GM19397 (cell line): Measurements from ENCODE around the gene ICA1.

ENCODE experiments used
- ATAC-seq: cut with Tn5 transposase; IDR thresholded peaks from one replicate; pipeline ENCODE4 v1.9.1; 2021; ENCODE audit warnings: mild to moderate bottlenecking, moderate library complexity; ENCODE audit not compliant: unreplicated experiment

Gene ICA1

DNA sequence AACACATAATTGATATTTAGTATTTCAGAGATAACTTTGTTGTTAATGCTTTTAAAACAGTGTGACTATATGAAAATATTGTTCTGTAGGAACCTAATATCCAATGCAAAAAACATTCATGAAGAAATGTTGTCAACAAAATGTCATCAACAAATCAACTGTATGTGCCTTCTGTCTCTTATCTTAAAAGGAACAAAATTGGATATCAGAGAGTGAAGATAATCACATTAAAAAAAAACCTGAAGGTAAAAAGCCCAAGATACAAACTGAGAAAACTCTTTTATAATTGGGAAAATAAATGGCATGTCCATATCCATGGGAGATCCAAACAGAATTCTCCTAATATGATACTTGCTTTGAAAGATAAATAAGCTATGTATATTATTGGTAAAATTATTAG, 33.9 kb downstream of the ICA1 start:
- no peak for ATAC-seq

DNA sequence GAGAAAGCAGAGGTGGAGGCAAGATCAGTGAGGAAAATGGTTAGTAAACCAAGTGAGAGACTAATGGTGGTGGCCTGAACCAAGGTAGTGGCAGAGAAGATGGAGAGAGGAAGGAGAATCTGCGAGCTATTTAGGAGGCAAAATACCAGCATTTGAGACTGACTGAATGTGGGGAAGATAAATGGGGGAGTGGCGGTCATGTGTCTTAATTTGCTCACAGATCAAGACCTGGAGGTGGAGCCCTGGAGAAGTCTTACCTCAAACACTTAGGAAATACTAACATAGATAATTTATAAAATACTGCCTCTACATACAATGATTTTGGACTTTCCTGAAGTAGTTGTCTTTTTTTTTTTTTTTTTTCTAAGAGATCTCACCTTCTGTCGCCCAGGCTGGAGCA, 34.7 kb downstream of the ICA1 start:
- ATAC-seq: no peak

DNA sequence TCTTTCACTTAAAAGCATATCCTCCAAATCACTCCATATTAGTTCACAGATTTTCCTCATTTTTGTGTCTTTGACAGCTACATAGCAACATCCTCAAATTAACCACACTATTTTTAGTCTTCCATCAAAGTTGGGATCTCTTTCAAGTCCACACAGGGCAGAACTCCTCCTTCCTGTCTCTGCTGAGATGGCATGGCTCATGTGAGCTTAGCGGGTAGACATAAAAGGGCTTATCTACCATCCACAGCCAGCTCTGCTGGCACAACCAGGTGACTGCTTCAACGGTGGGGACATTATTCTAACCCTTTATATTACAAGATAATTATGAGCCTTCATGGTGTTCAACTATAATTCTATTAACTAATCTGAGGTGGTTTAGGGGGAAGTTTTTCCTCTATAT, 35.5 kb downstream of the ICA1 start:
- no peak for ATAC-seq

DNA sequence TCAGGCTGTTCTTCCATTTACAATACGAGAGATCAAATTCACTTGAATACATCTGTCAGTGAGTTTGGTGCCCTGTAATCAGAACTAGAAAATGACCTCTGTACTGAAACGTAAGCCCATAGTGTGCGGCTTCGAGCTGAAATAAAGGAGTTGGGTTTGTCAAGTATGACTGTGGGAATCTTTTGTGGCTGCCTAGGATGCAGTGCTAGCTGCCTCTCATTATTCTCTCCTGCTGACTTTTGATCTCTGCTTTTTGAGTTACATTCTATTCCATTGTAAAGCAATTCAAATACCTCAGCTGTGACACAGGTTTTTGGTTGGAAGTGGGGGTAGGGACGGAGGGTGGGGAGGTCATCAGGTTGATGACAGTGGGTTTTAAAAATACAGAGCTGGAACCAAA, 40.4 kb downstream of the ICA1 start:
- ATAC-seq: no peak

DNA sequence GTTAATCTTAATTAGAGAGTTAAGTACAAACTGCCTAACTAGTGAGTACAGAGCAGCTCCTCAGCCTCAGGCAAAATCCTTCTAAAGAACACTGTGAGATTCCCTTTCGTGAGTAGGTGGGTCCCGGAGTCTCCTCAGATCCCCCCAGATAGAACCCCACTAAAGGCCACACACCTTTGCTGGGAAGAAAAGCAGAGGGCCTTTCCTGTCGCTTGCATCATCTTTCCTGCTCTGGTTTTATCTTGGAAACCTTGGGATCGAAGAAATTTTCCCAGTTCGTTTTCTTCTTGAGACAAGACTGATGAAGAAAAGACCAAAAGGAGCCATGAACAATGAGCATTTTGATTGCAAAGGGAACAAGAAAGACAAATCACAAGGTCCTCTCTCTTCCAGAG, 40.9 kb downstream of the ICA1 start:
- no peak for ATAC-seq

DNA sequence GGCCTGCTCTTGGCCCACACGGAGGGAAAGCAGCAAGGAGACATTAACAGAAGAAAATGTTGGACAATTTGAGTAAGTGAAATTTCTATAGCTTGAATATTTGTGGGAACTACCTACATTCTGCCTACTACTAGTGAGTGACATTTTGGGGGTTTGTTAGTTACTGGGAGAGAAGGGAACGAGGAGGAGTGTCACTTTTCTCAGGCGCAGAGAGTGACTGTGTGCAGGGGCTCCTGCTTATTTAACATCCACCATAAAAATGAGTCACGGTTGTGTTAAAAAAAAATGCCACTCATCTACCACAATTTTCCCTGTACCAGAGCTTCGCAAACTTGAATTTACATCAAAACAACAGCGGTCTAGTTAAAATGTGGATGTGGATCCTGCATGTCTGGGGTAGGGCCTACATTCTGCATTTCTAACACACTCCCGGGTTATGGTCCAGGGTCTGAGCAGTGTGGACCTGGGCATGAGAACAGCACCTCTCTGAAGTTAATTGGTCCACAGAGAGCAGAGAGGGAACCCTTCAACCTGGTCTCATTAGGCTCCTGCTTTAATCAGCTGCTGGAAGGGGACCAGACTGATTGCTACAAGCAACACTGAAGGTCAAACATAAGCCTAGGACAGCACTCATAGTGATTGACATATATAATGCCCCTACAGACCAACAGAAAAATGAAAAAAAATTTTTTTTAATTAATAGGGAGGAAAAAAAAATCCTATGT, 41.4 kb downstream of the ICA1 start:
- no peak for ATAC-seq

DNA sequence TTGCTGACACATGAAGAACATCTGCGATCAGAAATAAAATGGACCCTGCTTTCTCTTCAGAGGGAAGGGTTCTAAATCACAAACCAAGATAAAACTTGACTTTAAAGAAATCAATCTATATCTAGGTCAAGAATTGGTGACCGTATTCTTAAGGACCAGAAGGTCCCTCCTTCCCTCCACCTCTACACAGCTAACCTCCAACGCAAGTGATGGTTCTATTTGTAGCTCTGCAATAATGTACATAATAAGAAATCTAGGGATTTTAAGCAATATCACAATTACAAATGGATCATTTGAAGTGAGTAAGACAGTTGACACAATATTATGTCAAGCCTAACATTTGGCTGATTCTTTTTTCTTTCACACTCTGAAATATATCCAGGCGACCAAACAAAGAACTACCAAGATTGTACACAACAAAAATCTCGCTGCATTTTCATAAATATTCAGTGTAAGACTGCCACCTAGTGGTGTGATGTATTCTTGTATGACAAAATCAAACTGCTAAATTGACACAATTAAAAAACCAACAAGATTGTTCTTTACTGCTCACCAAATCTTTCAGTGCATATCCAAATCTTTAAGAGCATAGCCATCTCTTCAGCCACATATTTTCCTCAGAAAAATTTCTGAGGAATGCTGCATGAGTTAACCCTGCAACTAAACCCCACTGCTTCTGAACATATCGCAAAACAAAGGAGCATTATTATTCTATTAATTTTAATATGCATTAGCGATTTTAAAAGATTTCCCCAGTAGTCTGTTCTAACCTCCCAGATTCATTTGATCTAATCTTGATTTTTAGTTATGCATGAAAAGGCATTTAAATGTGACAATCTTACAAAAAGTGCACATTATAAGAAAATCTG, 44.5 kb downstream of the ICA1 start:
- no peak for ATAC-seq

DNA sequence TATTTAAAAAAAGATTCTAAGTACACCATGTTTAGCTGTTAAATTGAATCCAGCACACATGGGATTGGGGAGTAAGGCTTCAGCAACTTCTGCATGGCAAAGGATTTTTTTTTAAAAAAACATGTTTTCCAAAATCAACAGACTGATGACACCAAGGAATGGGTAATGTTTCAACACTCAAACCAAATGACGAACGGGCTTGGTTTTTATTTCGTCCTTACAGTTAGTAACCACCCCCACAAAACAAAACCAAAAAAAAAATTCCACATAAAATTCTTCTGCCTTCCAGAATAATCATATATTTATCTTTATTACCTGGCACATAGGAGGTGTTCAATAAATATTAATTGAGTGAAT, 45.7 kb downstream of the ICA1 start:
- no peak for ATAC-seq

DNA sequence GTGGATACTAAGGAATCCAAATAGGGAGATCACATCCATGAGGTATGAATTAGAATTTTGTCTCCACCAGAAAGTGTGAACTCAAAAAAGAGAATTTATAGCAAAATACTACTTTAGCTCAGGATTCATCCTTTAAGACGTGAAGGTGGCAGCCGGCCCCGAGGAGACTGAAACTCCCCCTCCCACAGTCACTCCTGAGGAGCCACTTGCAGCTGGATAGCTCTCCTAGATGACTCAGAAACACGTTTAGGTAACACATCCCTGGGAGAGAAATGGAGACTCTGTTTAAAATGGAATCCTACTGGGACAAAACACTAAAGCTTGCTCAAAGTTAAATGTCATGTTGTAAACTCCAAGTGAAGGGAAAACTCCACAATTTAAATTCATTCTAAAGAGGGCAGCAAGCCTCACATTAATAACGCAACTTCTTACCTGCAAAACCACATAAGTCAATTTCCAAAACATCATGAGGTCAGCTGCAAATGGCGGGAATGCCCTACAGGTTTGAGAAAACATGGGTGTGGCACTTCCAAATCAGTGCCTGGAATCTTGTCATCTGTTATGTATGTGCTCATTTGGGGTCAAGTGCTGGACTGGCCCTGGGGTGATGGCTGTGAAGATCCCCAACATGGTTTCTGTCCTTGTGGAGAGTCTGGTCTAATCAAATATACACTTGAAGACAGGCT, 46.2 kb downstream of the ICA1 start:
- no peak for ATAC-seq

DNA sequence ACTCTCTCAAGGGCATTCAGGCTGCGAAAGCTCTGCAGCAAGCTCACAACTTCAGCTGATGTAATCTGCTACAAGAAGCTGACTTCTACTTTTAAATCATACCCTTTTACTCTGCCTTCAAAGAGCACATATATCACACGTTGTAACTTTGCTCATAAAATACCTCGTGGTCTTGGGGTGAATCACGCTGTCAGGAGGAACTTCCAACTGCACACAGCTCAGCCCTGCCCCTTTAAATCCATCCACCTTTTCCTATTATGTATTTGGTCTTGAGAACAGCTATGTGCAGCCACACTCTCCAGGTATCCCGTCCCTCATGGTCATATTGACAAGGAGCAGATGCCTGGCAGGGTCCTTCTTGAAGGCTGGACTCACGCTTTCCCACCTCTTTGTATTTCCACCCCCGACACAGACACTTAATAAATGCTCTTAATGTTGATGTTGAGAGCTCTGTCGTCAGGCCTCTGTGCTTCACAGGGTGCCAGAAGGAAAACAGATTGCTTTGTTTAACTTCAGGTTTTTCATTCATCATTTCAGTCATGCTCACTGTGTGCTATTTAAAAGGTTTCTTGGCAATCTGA, 47.6 kb downstream of the ICA1 start:
- ATAC-seq: no peak

DNA sequence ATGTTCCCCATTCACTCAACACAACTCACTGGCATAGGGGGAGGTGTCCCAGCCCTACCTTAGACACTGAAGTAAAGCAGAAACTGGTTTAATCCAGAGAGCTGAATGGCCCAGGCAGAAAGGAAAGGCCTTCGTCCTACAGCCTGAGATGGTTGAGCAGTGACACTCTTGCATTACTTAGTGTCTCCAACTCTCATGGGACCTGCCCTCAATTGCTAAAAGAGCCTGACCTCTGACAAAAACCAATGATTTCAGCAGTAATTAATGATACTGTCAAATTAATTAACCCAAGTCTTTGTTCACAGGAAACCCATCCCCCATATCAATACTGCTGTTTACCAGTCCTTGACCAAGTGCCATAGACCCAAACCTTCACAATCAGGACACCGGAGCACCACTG, 48.6 kb downstream of the ICA1 start:
- ATAC-seq: no peak

DNA sequence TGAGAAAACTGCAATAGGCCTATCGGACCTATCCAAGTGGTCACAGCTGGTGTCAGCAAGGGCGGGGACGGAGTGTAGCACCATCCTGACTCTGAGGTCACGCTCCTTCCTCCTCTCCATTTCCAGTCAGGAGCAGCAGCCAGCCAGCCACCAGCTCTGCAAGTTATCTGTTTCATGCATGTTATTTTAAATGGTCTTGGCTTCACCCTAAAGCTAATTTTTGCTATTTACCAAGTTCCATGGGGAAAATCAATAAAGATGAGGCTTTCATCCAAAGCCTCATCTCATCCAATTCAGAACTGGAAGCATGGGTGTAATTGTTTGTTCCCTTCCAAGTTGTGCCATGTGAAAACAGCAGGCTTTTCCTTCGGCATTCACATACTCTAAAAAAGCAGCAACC, 49.3 kb downstream of the ICA1 start:
- ATAC-seq: no peak

DNA sequence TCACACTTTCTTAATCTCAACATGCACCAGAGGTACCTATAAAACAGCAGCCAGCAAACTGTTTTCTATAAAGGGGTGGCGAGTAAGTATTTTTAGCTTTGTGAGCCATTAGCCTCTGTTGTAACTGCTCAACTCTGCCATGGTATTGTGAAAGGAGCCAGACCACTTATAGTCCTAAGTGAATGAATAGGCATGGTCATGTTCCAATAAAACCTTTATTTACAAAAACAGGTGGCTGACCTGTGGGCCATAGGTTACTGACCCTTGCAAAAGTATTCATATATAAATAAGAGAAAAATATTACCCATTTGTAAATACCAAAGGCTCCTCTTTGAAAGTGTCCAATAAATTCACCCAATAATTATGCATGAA, 50.3 kb downstream of the ICA1 start:
- no peak for ATAC-seq

DNA sequence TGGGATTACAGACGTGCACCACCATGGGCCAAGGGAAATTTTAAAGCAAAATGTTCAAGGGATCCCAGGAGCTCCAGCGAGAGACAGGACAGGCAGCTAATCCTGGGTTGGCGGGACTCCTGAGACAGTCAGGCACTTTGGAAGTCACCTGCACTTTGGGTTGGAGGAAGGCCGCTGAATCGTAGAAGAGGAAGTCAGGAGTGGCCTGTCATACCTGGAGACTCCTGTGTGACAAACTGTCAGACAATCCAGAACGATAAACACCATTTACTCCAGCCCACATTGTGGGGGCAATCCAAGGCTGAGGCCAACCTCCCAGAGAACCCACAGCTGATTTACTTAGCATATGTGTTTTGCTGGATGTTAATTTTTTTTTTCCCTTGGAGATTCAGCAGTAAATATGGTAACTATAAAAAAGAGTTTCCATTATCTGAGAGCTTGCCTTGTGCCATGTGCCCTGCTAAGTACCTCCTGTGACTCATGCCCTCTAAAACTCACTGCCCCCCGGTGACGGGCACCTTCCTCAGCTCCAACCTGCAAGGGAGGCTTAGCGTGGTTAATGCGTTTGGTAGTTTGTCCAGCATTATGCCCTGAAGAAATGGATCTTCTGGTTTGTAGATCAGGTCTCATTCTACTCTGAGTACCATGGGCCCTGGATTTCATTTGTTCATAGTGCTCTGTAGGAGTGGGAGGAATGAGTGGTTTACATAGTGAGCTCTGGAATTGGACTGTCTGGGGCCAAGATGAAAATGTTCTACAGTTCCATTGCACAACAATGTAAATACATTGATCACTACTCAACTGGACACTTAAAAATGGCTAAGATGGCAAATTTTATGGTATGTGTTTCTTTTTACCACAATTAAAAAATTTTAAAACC, 50.9 kb downstream of the ICA1 start:
- ATAC-seq: no peak

DNA sequence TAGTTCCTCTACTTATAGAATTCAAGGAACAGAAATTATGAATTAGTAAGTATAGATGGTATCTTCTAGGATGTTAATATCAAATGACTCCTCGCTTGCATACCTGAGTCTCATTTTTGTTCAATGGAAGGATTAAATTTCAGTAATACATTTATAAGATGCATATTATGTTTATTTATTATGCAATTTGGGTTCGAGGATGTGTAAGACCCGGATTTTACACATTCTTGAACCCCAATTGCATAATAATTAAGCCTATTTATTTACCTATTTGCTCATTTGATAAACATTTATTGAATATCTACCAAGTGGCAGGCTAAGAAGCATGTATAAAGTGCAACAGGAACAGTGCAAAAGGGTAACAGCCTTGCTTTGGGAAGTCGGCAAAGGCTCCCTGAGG, 52.6 kb downstream of the ICA1 start:
- ATAC-seq: no peak

DNA sequence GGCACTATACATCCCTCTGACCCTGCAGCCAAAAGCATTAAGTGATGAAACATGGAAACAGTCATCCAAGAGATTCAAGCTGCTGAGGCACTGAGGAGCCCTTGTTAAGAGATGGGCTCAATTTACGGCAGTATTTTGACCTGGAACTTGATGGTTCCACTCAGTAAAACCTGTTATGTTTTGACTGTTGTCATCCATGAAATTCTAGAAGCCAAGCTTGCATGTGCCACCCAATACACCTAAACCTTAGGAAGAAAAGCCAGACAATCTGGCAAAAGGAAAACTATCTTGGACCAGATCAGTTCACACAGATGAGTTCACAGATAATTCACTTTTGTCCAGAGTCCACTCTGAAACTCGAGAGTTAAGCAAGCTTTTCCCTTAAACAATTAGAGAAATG, 53.2 kb downstream of the ICA1 start:
- no peak for ATAC-seq

DNA sequence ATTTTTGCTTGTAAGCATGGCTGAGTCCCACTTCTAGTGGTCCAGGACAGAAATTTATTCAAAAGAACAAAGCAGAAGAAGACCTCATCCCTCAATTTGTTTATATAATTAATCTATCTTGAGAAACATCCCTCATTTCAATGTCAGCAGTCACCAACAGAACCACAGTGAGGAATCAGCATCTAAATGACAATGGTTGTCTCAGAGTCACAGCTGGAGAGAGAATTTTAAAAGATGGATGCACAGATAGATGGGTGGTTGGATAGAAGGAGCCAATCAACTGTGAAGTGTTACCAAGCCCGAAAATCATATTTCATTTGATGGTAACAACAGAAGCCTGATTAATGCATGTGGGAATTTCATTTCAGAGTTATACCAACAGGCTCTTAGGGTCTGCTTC, 55.0 kb downstream of the ICA1 start:
- no peak for ATAC-seq

DNA sequence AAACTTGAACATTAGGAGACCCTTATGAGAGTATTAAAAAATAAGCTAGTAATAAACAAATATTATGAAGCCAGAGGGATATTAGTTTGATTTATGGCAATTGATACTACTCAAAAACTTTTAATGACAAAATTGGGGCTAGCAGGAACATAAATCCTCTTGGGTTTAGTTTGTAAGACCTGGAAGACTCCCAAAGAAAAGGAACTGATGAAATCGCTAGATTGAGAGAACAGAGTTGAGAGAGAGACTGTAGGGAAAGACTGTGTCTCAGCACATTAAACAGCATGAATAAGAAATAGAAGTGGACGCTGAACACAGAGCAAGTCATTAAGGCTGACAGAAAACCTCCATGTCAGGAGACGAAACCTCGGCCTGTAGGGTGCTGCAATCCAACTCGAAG, 56.4 kb downstream of the ICA1 start:
- ATAC-seq: no peak

DNA sequence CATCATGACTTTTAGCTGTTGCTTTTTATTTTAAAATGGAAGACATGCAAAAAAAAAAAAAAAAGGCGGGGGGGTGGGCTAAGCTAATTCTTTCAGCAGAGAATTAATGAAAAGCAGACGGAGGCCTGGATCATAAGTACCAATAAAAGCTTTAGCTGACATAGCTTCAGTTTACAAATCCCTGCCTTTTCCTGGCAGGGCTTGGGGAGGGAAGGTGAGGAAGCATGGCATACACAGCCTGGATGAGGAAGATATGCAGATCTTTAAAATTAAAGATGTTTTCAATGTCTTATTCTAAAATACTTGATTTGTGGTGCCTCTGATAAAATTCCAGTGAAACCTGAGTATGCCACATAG, 57.0 kb downstream of the ICA1 start:
- ATAC-seq: no peak

DNA sequence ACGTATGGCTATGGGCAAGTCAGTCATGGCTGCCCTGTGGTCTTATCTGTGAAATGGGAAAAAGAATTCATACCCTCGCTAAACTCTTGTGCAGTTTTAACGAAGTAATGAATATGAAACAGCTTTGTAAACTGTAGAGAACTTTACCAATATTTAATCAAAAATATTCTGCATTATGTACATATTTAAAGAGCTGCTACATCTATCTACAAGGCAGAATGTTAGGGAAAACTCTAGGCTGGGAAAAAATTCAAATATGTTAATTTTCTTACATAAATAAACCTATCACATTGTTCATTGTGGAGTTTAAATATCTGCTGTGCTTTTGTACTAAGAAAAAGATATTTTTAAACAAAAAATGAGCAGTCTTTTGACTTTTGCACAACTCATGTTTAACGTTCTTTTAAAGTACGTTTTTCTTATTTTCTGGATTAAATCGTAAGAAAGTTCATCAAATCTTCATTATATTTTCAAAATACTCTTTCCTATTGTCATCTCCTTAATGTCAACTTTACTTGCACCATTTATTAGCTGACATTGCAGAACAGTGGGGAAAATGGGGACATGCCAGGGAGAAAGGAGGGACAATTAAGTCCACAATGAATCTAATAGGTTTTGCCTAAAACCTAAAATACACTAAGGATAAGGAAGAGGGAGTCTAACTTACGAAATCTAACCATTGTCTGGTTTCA, 57.5 kb downstream of the ICA1 start:
- ATAC-seq: no peak
